ENCODE measurements around the gene TAF4. TPM values are rescaled to one million over a fixed set of nuclear protein-coding genes. Genes with fewer than 3 reads are reported as not detected.

The TAF4 gene
- total and polyA plus RNA-seq, 8 donors: 5.7 to 15.2 (median 8.4) TPM

- 59 to 65% methylated on average over 14 of the region's 14 CpGs for WGBS, 2 donors
- ATAC-seq: peak in 2 of 4 donors; percentile 22 to 24
- H3K27ac ChIP-seq: peak overlapping the region in 2 of 4 donors; percentile 8 to 33
- peaks cover 16 to 31% (median 25%) of the 10 kb centered on the region in 3 donors for H3K4me1 ChIP-seq
- no peaks in the 10 kb centered on the region for H3K27me3 ChIP-seq
- no peak overlapping the region for H3K4me3 ChIP-seq
- intact Hi-C loops (cut with DNase I): no loop called here
- FAIRE-seq: no peak
- no peak for DNase-seq
- no peak for TF ChIP-seq CTCF (IDR thresholded peaks at IDR 0.05)
- H3K9me3 ChIP-seq: no peaks in the 10 kb centered on the region
- H3K36me3 ChIP-seq: no peaks in the 10 kb centered on the region
Measured at GRCh38 chr20:62030834-62031434, 34.7 kb downstream of the TAF4 start.

- no peaks in the 10 kb centered on the region for H3K36me3 ChIP-seq
- DNase-seq: no peak
- H3K27ac ChIP-seq: no peak overlapping the region
- H3K9me3 ChIP-seq: no peaks in the 10 kb centered on the region
- intact Hi-C loops (cut with DNase I): no loop called here
- FAIRE-seq: no peak
- peaks cover 22 to 37% (median 25%) of the 10 kb centered on the region in 3 donors for H3K4me1 ChIP-seq
- TF ChIP-seq CTCF (IDR thresholded peaks at IDR 0.05): no peak
- no peak for ATAC-seq
- no peak overlapping the region for H3K4me3 ChIP-seq
- no peaks in the 10 kb centered on the region for H3K27me3 ChIP-seq
- WGBS, 2 donors: 80% methylated on average over 9 of the region's 9 CpGs
Measured at GRCh38 chr20:62030357-62030756, 35.3 kb downstream of the TAF4 start.

- no peak for TF ChIP-seq CTCF (IDR thresholded peaks at IDR 0.05)
- ATAC-seq (no peak), FAIRE-seq (no peak), DNase-seq (no peak)
- H3K27ac ChIP-seq: no peak overlapping the region
- WGBS, 2 donors: 94 to 96% methylated on average over 20 of the region's 20 CpGs
- H3K4me3 ChIP-seq: no peak overlapping the region
- no peaks in the 10 kb centered on the region for H3K9me3 ChIP-seq
- no peaks in the 10 kb centered on the region for H3K27me3 ChIP-seq
- peaks cover 22 to 38% (median 25%) of the 10 kb centered on the region in 3 donors for H3K4me1 ChIP-seq
- H3K36me3 ChIP-seq: no peaks in the 10 kb centered on the region
- intact Hi-C loops (cut with DNase I): no loop called here
Measured at GRCh38 chr20:62029949-62030348, 35.7 kb downstream of the TAF4 start.

- Histone ChIP-seq H3K4me1 (peaks cover 22 to 38% (median 25%) of the 10 kb centered on the region in 3 donors), H3K9me3 (no peaks in the 10 kb centered on the region), H3K27me3 (no peaks in the 10 kb centered on the region), H3K36me3 (no peaks in the 10 kb centered on the region), H3K27ac (no peak overlapping the region), H3K4me3 (no peak overlapping the region)
- no peak for TF ChIP-seq CTCF (IDR thresholded peaks at IDR 0.05)
- ATAC-seq: no peak
- WGBS, 2 donors: 88 to 90% methylated on average over 15 of the region's 15 CpGs
- intact Hi-C loops (cut with DNase I): no loop called here
- no peak for DNase-seq
- FAIRE-seq: no peak
Measured at GRCh38 chr20:62029296-62029695, 36.4 kb downstream of the TAF4 start.

GRCh38 chr20:62028384-62028783, 37.3 kb downstream of the TAF4 start:
- Histone ChIP-seq H3K9me3 (no peaks in the 10 kb centered on the region), H3K27ac (peak overlapping the region in 1 of 4 donors; percentile 13), H3K4me3 (no peak overlapping the region), H3K27me3 (no peaks in the 10 kb centered on the region), H3K36me3 (no peaks in the 10 kb centered on the region), H3K4me1 (peaks cover 22 to 38% (median 25%) of the 10 kb centered on the region in 3 donors)
- intact Hi-C loops (cut with DNase I): no loop called here
- DNase-seq: no peak
- 87 to 90% methylated on average over 14 of the region's 14 CpGs for WGBS, 2 donors
- FAIRE-seq: no peak
- ATAC-seq: no peak
- TF ChIP-seq CTCF (IDR thresholded peaks at IDR 0.05): no peak
